MM.1S (cell line): ENCODE measurements around the gene KCNMB2.

ENCODE experiments used
- CTCF ChIP-seq: fragments of 300-600 bp; sonication (generic); IDR thresholded peaks from 2 replicates; pipeline ENCODE4 v1.5.1; 2016; ENCODE audit warnings: antibody characterized with exemption, low read length, mixed read lengths
- EZH2 ChIP-seq: fragments of 300-600 bp; sonication (generic); optimal IDR thresholded peaks from 2 replicates; pipeline ENCODE3; 2017; ENCODE audit warnings: low read depth, mild to moderate bottlenecking, antibody characterized with exemption, low read length, mixed read lengths

- TF ChIP-seq CTCF (no peak), EZH2 (no peak)
Measured at GRCh38 chr3:178603735-178604134, 67.5 kb downstream of the KCNMB2 start.
